Subcutaneous preadipocyte (primary cell): ENCODE data around the gene CMC4. TPM values are rescaled to one million over a fixed set of nuclear protein-coding genes. Genes with fewer than 3 reads are reported as not detected.

ENCODE experiments used
- total RNA-seq: library from RNA; depleted of rRNA; stranded (reverse); fragments of >200 nt; gene quantifications from 2 replicates; pipeline ENCODE4 v1.2.3, GENCODE V29; 2012

The CMC4 gene, protein sequence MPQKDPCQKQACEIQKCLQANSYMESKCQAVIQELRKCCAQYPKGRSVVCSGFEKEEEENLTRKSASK
- 7.0 and 7.6 TPM in 2 replicates for total RNA-seq

DNA sequence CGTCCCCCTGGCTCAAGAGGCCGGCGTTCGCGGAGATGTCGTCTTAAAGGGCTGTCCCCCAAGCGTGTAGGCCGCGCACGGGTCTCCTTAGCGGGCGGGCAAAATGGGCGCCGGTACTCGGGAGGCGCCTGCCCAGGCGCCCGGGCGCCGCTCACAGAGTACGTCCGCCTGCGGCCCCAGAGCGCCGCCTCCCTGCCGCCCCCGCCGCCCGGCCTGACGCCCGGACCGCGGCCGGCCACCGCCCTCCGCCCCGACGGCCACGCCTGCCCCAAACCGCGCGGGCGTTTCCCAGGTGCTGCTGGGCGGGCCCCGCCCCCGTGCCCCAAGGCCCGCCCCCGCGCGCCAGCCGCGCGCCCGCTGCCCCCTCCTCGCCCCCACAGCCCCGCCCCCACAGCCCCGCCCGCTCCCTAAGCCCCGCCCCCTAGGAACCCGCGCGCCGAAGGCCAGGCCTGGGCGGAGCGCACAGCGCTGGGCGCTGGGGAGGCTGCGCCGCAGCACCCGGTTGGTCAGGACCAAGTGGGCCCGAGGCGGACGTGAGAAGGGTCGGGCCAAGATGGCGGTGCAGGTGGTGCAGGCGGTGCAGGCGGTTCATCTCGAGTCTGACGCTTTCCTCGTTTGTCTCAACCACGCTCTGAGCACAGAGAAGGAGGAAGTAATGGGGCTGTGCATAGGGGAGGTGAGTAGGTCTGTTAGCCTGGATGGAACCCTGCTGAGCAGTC, at the start of gene CMC4, which contains the start of the genes BRCC3 and MTCP1:
CMC4 (minus strand) TSS at position 162 of the 719 bp plus-strand sequence. CDS start 7,113 bp downstream, outside the sequence.
BRCC3 (plus strand) TSS at position 534 of the 719 bp plus-strand sequence; CDS start at position 554, 20 bp downstream.
MTCP1 (minus strand) TSS at position 162 of the 719 bp plus-strand sequence. CDS start 5,126 bp downstream, outside the sequence.

DNA sequence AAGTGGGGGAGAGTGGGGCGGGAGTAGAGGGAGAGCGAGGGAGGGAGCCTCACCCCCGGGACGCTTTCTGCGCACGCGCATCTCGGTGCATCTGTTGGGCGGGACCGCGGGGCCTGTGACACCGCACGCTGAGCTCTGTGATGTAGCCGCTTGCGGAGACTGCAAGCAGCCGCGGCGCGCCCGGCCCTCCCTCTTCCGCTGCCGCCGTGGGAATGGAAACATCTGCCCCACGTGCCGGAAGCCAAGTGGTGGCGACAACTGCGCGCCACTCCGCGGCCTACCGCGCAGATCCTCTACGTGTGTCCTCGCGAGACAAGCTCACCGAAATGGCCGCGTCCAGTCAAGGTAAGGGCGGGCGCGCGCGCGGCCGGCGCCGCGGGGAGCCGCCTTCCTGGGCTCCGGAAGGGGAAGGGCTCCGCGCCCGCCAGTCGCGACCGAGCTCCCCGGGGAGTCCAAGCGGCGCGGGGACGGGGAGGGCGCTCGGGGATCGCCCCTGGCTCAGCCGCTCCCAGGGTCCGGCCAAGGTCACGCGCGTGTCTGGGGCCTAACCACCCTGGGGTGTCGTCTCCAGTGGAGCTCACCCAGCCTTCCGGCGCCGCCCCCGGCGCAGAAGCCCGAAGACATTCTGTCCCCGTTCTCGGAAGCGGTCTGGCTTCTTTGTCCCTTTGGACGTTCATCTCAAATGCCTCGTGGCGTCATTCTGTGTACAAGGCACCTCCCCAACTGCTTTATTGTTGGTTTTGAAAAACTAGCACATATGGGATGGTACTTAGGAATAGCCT, 44.0 kb downstream of the CMC4 start, which contains the start of gene FUNDC2:
FUNDC2 (plus strand) TSS at position 118 of the 782 bp plus-strand sequence; CDS start at position 213, 95 bp downstream.

DNA sequence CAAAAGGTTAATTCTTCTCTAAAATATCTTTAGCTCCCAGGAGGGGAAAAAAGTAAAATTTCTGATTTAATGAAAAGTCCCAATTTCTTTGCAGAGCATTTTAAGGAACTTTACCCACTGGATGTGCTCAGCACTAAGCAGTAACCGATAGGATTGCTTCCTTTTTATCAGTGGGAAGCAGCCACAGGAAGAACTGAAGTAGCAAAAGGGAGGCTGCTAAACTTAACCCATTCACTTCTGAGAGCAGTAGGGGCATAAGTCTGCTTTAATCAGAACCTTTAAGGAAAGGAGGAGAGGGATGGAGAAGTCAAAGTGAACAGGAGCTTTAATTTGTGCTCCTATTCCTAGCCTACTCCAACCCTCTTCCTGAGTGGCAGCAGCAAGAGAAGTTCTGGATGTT, 48.4 kb downstream of the CMC4 start, which contains the start of gene F8:
F8 (minus strand) TSS at position 139 of the 400 bp plus-strand sequence. CDS start 171 bp downstream, outside the sequence.

Other genes starting within 250 kb of the CMC4 start
- not detected in 2 replicates for gene SMIM9, start 236.5 kb downstream of the CMC4 start, total RNA-seq
- 4.8 and 5.1 TPM in 2 replicates for gene F8A1, start 184.8 kb downstream of the CMC4 start, total RNA-seq
- 3.7 and 7.3 TPM in 2 replicates for gene F8, start 48.4 kb downstream of the CMC4 start, total RNA-seq
- 28.7 and 45.9 TPM in 2 replicates for gene FUNDC2, start 44.3 kb downstream of the CMC4 start, total RNA-seq
- gene MTCP1, start within 50 bp of the CMC4 start, total RNA-seq, result 8.1 and 11.7 TPM in 2 replicates
- 10.3 and 17.0 TPM in 2 replicates for gene BRCC3, start 372 bp upstream of the CMC4 start, total RNA-seq
- gene VBP1, start 145.3 kb upstream of the CMC4 start, total RNA-seq, result 49.6 and 55.5 TPM in 2 replicates
- 0.37 and 1.6 TPM in 2 replicates for gene RAB39B, start 193.4 kb upstream of the CMC4 start, total RNA-seq